ENCODE results near the gene TASP1. TPM values are rescaled to one million over a fixed set of nuclear protein-coding genes. Genes with fewer than 3 reads are reported as not detected.
A peak's percentile ranks its signal among the peaks of the same experiment; 100 is the strongest.
"Not testable (repeated sequence)": the region's sequence is repeated elsewhere in the genome, so short reads cannot be mapped to it uniquely, and the experiment has no call there.

Gene TASP1
- 5.2 and 8.2 TPM in 2 replicates for total RNA-seq
- polyA plus RNA-seq (2012) = 5.8 TPM

GRCh38 chr20:13638496-13639149 is at the start of gene TASP1:
Gene TASP1, minus strand, starts transcription at chr20:13638932. Its CDS starts 8,854 bp downstream, at chr20:13630078.
- DNase-seq (ENCODE audit: low read depth) = peak; percentile 95

- DNase-seq (ENCODE audit: low read depth) = no peak
Observed at GRCh38 chr20:13687815-13688214, 49.1 kb upstream of the TASP1 start.

- DNase-seq (ENCODE audit: low read depth) = no peak
Observed at GRCh38 chr20:13685623-13686022, 46.9 kb upstream of the TASP1 start.

- peak; percentile 81 for DNase-seq (ENCODE audit: low read depth)
Observed at GRCh38 chr20:13684566-13685222, 46.0 kb upstream of the TASP1 start.

- DNase-seq (ENCODE audit: low read depth) = no peak
Observed at GRCh38 chr20:13683833-13684232, 45.1 kb upstream of the TASP1 start.

- DNase-seq (ENCODE audit: low read depth) = no peak
Observed at GRCh38 chr20:13681248-13682125, 42.8 kb upstream of the TASP1 start.

GRCh38 chr20:13678944-13679343 is 40.2 kb upstream of the TASP1 start:
- DNase-seq (ENCODE audit: low read depth) = no peak

- no peak for DNase-seq (ENCODE audit: low read depth)
Observed at GRCh38 chr20:13677241-13677640, 38.5 kb upstream of the TASP1 start.

- peak; percentile 21 for DNase-seq (ENCODE audit: low read depth)
Observed at GRCh38 chr20:13676682-13677081, 38.0 kb upstream of the TASP1 start.

- no peak for DNase-seq (ENCODE audit: low read depth)
Observed at GRCh38 chr20:13672690-13673089, 34.0 kb upstream of the TASP1 start.

- peak; percentile 26 for DNase-seq (ENCODE audit: low read depth)
Observed at GRCh38 chr20:13671916-13672378, 33.2 kb upstream of the TASP1 start.

GRCh38 chr20:13671512-13671911 is 32.8 kb upstream of the TASP1 start:
- no peak for DNase-seq (ENCODE audit: low read depth)

GRCh38 chr20:13670160-13670559 is 31.4 kb upstream of the TASP1 start:
- no peak for DNase-seq (ENCODE audit: low read depth)

- no peak for DNase-seq (ENCODE audit: low read depth)
Observed at GRCh38 chr20:13665709-13666395, 27.1 kb upstream of the TASP1 start.

- DNase-seq (ENCODE audit: low read depth) = no peak
Observed at GRCh38 chr20:13661070-13661685, 22.4 kb upstream of the TASP1 start.

- DNase-seq (ENCODE audit: low read depth) = no peak
Observed at GRCh38 chr20:13659288-13659687, 20.6 kb upstream of the TASP1 start.

GRCh38 chr20:13658060-13658459 is 19.3 kb upstream of the TASP1 start:
- DNase-seq (ENCODE audit: low read depth) = not testable (repeated sequence)

GRCh38 chr20:13656721-13657368 is 18.1 kb upstream of the TASP1 start:
- no peak for DNase-seq (ENCODE audit: low read depth)

GRCh38 chr20:13654463-13655023 is 15.8 kb upstream of the TASP1 start:
- no peak for DNase-seq (ENCODE audit: low read depth)

GRCh38 chr20:13650474-13650873 is 11.7 kb upstream of the TASP1 start:
- no peak for DNase-seq (ENCODE audit: low read depth)

All from myocyte (in vitro differentiated cells).